ENCODE measurements around the gene HENMT1. TPM values are rescaled to one million over a fixed set of nuclear protein-coding genes. Genes with fewer than 3 reads are reported as not detected.

The HENMT1 gene
- polyA plus RNA-seq, 1 of the 3 experiments (the other 2 are of a cell fraction), result 0.03 TPM

- peaks cover 6 to 7% of the 10 kb centered on the region in 2 experiments for H3K36me3 ChIP-seq (replicated peaks in 1 of 2; ENCODE audit: control insufficient read depth in 1 of 2, insufficient read depth in 2 of 2, low read length in 1 of 2)
- no peaks in the 10 kb centered on the region for H3K9me2 ChIP-seq
- H3K4me3 ChIP-seq (ENCODE audit: low read depth in 2 of 2, low read length in 1 of 2), result no peak overlapping the region
- peak overlapping the region in 1 of 2 experiments; percentile 69; a peak in 2 of 4 replicates for H3K27ac ChIP-seq (ENCODE audit: low read depth in 2 of 2, low read length in 1 of 2)
- H3K27me3 ChIP-seq (ENCODE audit: insufficient read depth), result no peaks in the 10 kb centered on the region
- CTCF ChIA-PET, result no interaction called here
- peak overlapping the region; percentile 11; the same call in 1 of the 2 replicates for H3K4me2 ChIP-seq
- H3K9me3 ChIP-seq, result no peaks in the 10 kb centered on the region
- 0 out of 2 replicates have a peak, but pooled peaks cover 5% of the 10 kb centered on the region for H3K79me2 ChIP-seq (ENCODE audit: insufficient read depth)
- peaks cover 13 to 29% of the 10 kb centered on the region in 2 experiments; a peak in 3 of 4 replicates for H3K4me1 ChIP-seq (ENCODE audit: control insufficient read depth in 1 of 2, insufficient read depth in 2 of 2, low read depth in 1 of 2, low read length in 1 of 2)
- no peak overlapping the region for H3K9ac ChIP-seq
- 46% methylated on average over 4 of the region's 4 CpGs for WGBS (ENCODE audit: low lambda C conversion rate)
- TF ChIP-seq TCF12 (IDR thresholded peaks at IDR 0.05) (no peak), FOSL2 (IDR thresholded peaks at IDR 0.05; ENCODE audit: borderline replicate concordance, low read depth) (no peak), RFX5 (IDR thresholded peaks at IDR 0.05; ENCODE audit: low read length) (no peak), JUND (IDR thresholded peaks at IDR 0.05) (no peak), EZH2phosphoT487 (IDR thresholded peaks at IDR 0.05; ENCODE audit: borderline replicate concordance, low read depth) (no peak), TEAD4 (IDR thresholded peaks at IDR 0.05; ENCODE audit: borderline replicate concordance, insufficient read depth) (no peak), ELF1 (IDR thresholded peaks at IDR 0.05) (no peak), SIN3A (IDR thresholded peaks at IDR 0.05; ENCODE audit: borderline replicate concordance, low read depth, low read length) (no peak), REST (IDR thresholded peaks at IDR 0.05; ENCODE audit: low read depth, low read length) (no peak), EP300 (IDR thresholded peaks at IDR 0.05; ENCODE audit: borderline replicate concordance in 1 of 2, low read depth in 1 of 2, low read length in 1 of 2) (no peak), GATA2 (CRISPR knock-in tag; IDR thresholded peaks at IDR 0.05) (no peak), FOXM1 (IDR thresholded peaks at IDR 0.05; ENCODE audit: low read depth) (no peak), FOXJ3 (CRISPR knock-in tag; IDR thresholded peaks at IDR 0.05) (no peak), USF2 (IDR thresholded peaks at IDR 0.05; ENCODE audit: borderline replicate concordance, low read depth, low read length) (no peak), RAD21 (IDR thresholded peaks at IDR 0.05; ENCODE audit: low read length) (no peak), TAF1 (IDR thresholded peaks at IDR 0.05; ENCODE audit: borderline replicate concordance, low read depth, low read length) (no peak)
- no peak for DNase-seq
- POLR2A ChIA-PET, result no interaction called here
- H4K20me1 ChIP-seq (ENCODE audit: insufficient read depth), result no peaks in the 10 kb centered on the region; the same call in 1 of the 2 replicates
- H2AFZ ChIP-seq (ENCODE audit: low read depth), result no peak overlapping the region
- H3F3A ChIP-seq (replicated peaks; ENCODE audit: insufficient read depth), result no peaks in the 10 kb centered on the region
Observed at GRCh38 chr1:108600504-108600903, 60.4 kb downstream of the HENMT1 start.
